ENCODE measurements around the gene ANKEF1.

DNA sequence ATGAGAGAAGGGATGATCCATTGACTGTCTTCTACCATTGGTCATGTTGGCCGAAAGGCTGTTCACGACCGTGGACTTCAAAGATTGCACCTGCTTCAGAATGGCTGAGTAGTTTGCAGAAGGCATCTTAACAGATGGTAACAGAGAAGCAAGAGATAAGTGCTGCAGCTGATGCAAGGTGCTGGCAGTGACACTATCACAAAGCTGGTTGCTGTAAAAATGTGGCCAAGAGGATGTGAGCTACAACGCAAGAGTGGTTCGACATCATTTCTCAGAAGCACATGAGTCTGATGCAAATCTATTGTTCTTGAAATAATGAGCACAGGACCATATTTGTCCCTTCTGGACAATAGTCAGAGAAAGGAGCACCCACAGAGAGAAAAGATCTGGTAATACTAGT is 27.0 kb upstream of the ANKEF1 start:
- TF ChIP-seq CTCF (IDR thresholded peaks at IDR 0.05; ENCODE audit: low read length) (no peak), EZH2 (IDR thresholded peaks at IDR 0.05; ENCODE audit: borderline replicate concordance, low read length) (no peak)

Measured in OCI-LY1 (cell line).